H1 (cell line): ENCODE data around the gene UGT3A1.

Source experiments
- CBX5 ChIP-seq: fragments of 300-800, 300-1000 bp; sonication (generic); IDR thresholded peaks from 2 replicates; pipeline ENCODE4 v1.7.1; 2016; ENCODE audit warnings: antibody characterized with exemption, low read length, low read depth
- CEBPB ChIP-seq: IDR thresholded peaks from 2 replicates; pipeline ENCODE4 v1.6.1; 2012; ENCODE audit warnings: low read depth, low read length
- CTCF ChIP-seq, 3 experiments: IDR thresholded peaks; 1 replicate in 2 of 3; 2 replicates in 1 of 3; pipeline versions ENCODE4 v1.5.1 to v1.6.1; 2011; ENCODE audit warnings: low read length in 3 of 3, mild to moderate bottlenecking in 3 of 3, inconsistent platforms in 2 of 3, low read depth in 1 of 3, moderate library complexity in 1 of 3; ENCODE audit not compliant: insufficient read depth in 1 of 3; ENCODE audit errors: control extremely low read depth in 1 of 3
- EP300 ChIP-seq, 2 experiments: IDR thresholded peaks; 1 replicate in 1 of 2; 2 replicates in 1 of 2; pipeline ENCODE4 v1.6.1; 2011 to 2012; ENCODE audit warnings: low read depth in 2 of 2, low read length in 2 of 2, mild to moderate bottlenecking in 2 of 2, borderline replicate concordance in 1 of 2, inconsistent platforms in 1 of 2, moderate library complexity in 1 of 2
- EZH2 ChIP-seq: fragments of 200-600 bp; sonication (generic); IDR thresholded peaks from 2 replicates; pipeline ENCODE4 v1.7.1; 2012; ENCODE audit warnings: low read depth, mild to moderate bottlenecking, moderate library complexity, low read length, inconsistent platforms; ENCODE audit not compliant: severe bottlenecking
- GABPA ChIP-seq: IDR thresholded peaks from 2 replicates; pipeline ENCODE4 v1.6.1; 2011; ENCODE audit warnings: mild to moderate bottlenecking, low read length, moderate library complexity, borderline replicate concordance; ENCODE audit not compliant: insufficient read depth
- GTF2F1 ChIP-seq: IDR thresholded peaks from 2 replicates; pipeline ENCODE4 v1.6.1; 2012; ENCODE audit warnings: low read depth, low read length, improper control_type of control experiment, borderline replicate concordance
- POLR2A ChIP-seq, 2 experiments: IDR thresholded peaks; 1 replicate in 1 of 2; 2 replicates in 1 of 2; pipeline ENCODE4 v1.6.1; 2011; ENCODE audit warnings: low read depth in 2 of 2, low read length in 2 of 2, mild to moderate bottlenecking in 2 of 2; ENCODE audit errors: control extremely low read depth in 1 of 2
- POLR2AphosphoS5 ChIP-seq: IDR thresholded peaks from 2 replicates; pipeline ENCODE4 v1.6.1; 2011; ENCODE audit warnings: low read depth, low read length
- SIN3A ChIP-seq, 2 experiments: IDR thresholded peaks in 1 of 2; conservative IDR thresholded peaks in 1 of 2; 2 replicates each; pipeline ENCODE4 v1.6.1; 2011 to 2012; ENCODE audit warnings: low read length in 2 of 2, improper control_type of control experiment in 1 of 2, low read depth in 1 of 2, mild to moderate bottlenecking in 1 of 2
- SIRT6 ChIP-seq: IDR thresholded peaks from one replicate; pipeline ENCODE4 v1.7.1; 2012; ENCODE audit warnings: low read length, inconsistent platforms
- TAF7 ChIP-seq: optimal IDR thresholded peaks from 2 replicates; pipeline ENCODE3; 2011; ENCODE audit warnings: low read depth, mild to moderate bottlenecking, inconsistent platforms, low read length, moderate library complexity, borderline replicate concordance
- TEAD4 ChIP-seq: IDR thresholded peaks from 2 replicates; pipeline ENCODE4 v1.6.1; 2012; ENCODE audit warnings: low read depth, low read length, inconsistent platforms, mixed read lengths
- ZNF274 ChIP-seq: IDR thresholded peaks from 2 replicates; pipeline ENCODE4 v1.7.0; 2012; ENCODE audit warnings: low read length, borderline replicate concordance; ENCODE audit errors: extremely low read depth

DNA sequence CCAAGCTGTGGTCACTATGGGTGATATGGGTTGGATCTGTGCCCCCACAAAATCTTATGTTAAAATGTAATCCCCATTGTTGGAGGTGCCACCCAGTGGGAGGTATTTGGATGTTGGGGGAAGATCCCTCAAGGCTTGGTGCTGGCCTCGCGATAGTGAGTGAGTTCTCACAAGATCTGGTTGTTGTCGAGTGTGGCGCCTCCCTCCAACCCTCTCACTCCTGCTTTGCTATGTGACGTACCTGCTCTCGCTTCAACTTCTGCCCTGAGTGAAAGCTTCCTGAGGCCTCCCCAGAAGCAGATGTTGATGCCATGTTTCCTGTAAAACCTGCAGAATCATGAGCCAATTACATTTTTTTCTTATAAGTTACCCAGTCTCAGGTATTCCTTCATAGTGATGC is 40.0 kb upstream of the UGT3A1 start:
- TF ChIP-seq GTF2F1 (no peak), POLR2AphosphoS5 (no peak), TEAD4 (no peak), CTCF (IDR thresholded peaks at IDR 0.05; ENCODE audit: control extremely low read depth in 1 of 3, insufficient read depth in 1 of 3, low read depth in 1 of 3, low read length in 3 of 3) (no peak), POLR2A (IDR thresholded peaks at IDR 0.05; ENCODE audit: control extremely low read depth in 1 of 2, low read depth in 2 of 2, low read length in 2 of 2) (no peak), CEBPB (no peak), SIN3A (conservative IDR thresholded peaks at IDR 0.05 in 1 of 2, IDR thresholded peaks at IDR 0.05 in 1 of 2; ENCODE audit: low read depth in 1 of 2, low read length in 2 of 2) (no peak), EZH2 (no peak), CBX5 (no peak), ZNF274 (no peak), EP300 (IDR thresholded peaks at IDR 0.05; ENCODE audit: borderline replicate concordance in 1 of 2, low read depth in 2 of 2, low read length in 2 of 2) (no peak), GABPA (no peak), TAF7 (no peak), SIRT6 (no peak)
